Bronchus fibroblast of lung (primary cell): ENCODE results near the gene C16orf82. TPM values are rescaled to one million over a fixed set of nuclear protein-coding genes. Genes with fewer than 3 reads are reported as not detected.

Experiments
- total RNA-seq: library from RNA; depleted of rRNA; stranded (reverse); fragments of >200 nt; gene quantifications from 2 replicates; pipeline ENCODE4 v1.2.3, GENCODE V29; 2015

C16orf82 gene
- total RNA-seq, result not detected in 2 replicates

DNA sequence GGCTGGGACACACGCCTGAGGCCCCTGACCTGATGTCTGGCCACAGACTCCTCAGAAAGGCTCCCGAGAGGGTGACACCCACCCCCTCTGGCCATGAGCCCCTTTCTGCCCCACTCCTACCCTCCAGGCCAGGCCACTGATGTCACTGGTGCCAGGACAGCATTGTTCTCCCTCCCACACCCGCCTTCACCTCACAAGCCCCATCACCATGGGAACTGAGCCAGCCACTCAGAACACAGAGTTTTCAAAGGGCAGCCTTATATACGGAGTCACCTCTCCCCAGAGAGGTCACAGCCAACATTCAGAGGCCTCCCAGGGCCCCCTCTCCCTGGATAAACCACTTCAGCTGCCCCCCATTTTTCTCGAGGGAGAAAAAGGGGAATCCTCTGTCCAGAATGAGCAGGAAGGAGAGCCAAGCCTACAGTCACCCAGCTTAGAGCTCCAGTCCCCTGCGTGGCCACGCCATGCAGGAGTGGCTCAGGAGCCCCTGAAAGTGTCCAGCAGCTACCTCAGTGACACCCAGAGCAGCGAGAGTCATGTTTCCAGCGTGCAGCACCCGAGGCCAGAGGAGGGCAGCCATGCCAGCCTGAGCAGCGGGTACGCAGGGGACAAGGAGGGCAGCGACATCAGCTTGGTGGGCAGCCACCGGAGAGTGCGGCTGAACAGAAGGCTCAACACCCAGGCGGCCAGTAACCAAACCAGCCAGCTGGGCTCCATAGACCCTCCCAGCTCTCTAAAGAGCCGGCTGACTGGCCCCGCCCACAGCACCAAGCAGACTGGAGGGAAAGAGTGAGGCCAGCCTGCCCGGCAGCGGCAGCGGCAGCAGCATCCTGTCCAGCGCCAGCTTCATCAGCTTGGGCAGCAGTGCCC, at the start of gene C16orf82:
Gene C16orf82, plus strand, starts transcription at position 260 of the 870 bp plus-strand sequence.

Other genes starting within 250 kb of the C16orf82 start
- 3.7 and 4.6 TPM in 2 replicates for gene KDM8, start 136.6 kb downstream of the C16orf82 start, total RNA-seq
- gene NSMCE1, start 201.8 kb downstream of the C16orf82 start, total RNA-seq, result 82.5 and 90.6 TPM in 2 replicates
- 15.3 and 16.3 TPM in 2 replicates for gene IL4R, start 247.0 kb downstream of the C16orf82 start, total RNA-seq